HepG2 (cell line): ENCODE data around the gene BCL2L2. TPM values are rescaled to one million over a fixed set of nuclear protein-coding genes. Genes with fewer than 3 reads are reported as not detected.

Experiments used
- ADNP ChIP-seq: sonication (generic); formaldehyde crosslinking; IDR thresholded peaks from 2 replicates; pipeline ENCODE4 v1.4.0; 2020; ENCODE audit warnings: missing genetic modification reagents
- ARNTL ChIP-seq: sonication (generic); formaldehyde crosslinking; IDR thresholded peaks from 2 replicates; pipeline ENCODE4 v1.4.0; 2020; ENCODE audit warnings: mild to moderate bottlenecking, missing genetic modification reagents
- E2F5 ChIP-seq: sonication (generic); formaldehyde crosslinking; conservative IDR thresholded peaks from 2 replicates; pipeline ENCODE4 v1.4.0; 2020; ENCODE audit warnings: missing genetic modification reagents
- FOXK2 ChIP-seq: fragments of 450-650 bp; IDR thresholded peaks from 2 replicates; pipeline ENCODE4 v1.6.1; 2016
- FOXO4 ChIP-seq: sonication (generic); formaldehyde crosslinking; conservative IDR thresholded peaks from 2 replicates; pipeline ENCODE4 v1.8.1; 2023; ENCODE audit warnings: missing genetic modification reagents
- HMGA1 ChIP-seq: sonication (generic); formaldehyde crosslinking; conservative IDR thresholded peaks from 2 replicates; pipeline ENCODE4 v1.4.0; 2020; ENCODE audit warnings: missing genetic modification reagents
- KLF6 ChIP-seq: IDR thresholded peaks from 2 replicates; pipeline ENCODE4 v1.8.0; 2016; ENCODE audit warnings: missing biosample characterization, missing genetic modification reagents
- MBD4 ChIP-seq: IDR thresholded peaks from 2 replicates; pipeline ENCODE4 v1.6.1; 2012; ENCODE audit warnings: low read length, inconsistent platforms, borderline replicate concordance
- MED1 ChIP-seq: sonication (generic); formaldehyde crosslinking; IDR thresholded peaks from 2 replicates; pipeline ENCODE4 v1.4.0; 2020; ENCODE audit warnings: missing genetic modification reagents
- MED8 ChIP-seq: sonication (generic); formaldehyde crosslinking; IDR thresholded peaks from 2 replicates; pipeline ENCODE4 v1.8.1; 2023; ENCODE audit warnings: mild to moderate bottlenecking, missing genetic modification reagents; ENCODE audit not compliant: insufficient replicate concordance
- MLLT10 ChIP-seq: sonication (generic); formaldehyde crosslinking; IDR thresholded peaks from 2 replicates; pipeline ENCODE4 v1.4.0; 2020; ENCODE audit warnings: missing genetic modification reagents
- MTA1 ChIP-seq: sonication (generic); formaldehyde crosslinking; IDR thresholded peaks from 2 replicates; pipeline ENCODE4 v1.4.0; 2020; ENCODE audit warnings: missing genetic modification reagents, mild to moderate bottlenecking, borderline replicate concordance
- NCOA5 ChIP-seq: sonication (generic); formaldehyde crosslinking; IDR thresholded peaks from 2 replicates; pipeline ENCODE4 v1.4.0; 2020; ENCODE audit warnings: missing genetic modification reagents
- NR2F1 ChIP-seq, 2 experiments: fragments of 450-650 bp in 1 of 2; formaldehyde crosslinking in 1 of 2; IDR thresholded peaks; 2 replicates each; pipeline versions ENCODE4 v1.5.0 to v1.6.1; 2016 to 2020; ENCODE audit warnings: mild to moderate bottlenecking in 1 of 2, missing compliant biosample characterization in 1 of 2, missing genetic modification reagents in 1 of 2, moderate library complexity in 1 of 2
- PHF21A ChIP-seq: sonication (generic); formaldehyde crosslinking; IDR thresholded peaks from 2 replicates; pipeline ENCODE4 v1.5.0; 2020; ENCODE audit warnings: mild to moderate bottlenecking, missing genetic modification reagents
- PHF5A ChIP-seq: IDR thresholded peaks from one replicate; pipeline ENCODE4 v1.6.1; 2018; ENCODE audit warnings: low read depth, missing genetic modification reagents; ENCODE audit not compliant: unreplicated experiment
- SMARCE1 ChIP-seq: fragments of 450-650 bp; IDR thresholded peaks from 2 replicates; pipeline ENCODE4 v1.6.1; 2017; ENCODE audit warnings: borderline replicate concordance
- SMYD3 ChIP-seq: sonication (generic); formaldehyde crosslinking; IDR thresholded peaks from 2 replicates; pipeline ENCODE4 v1.8.1; 2023; ENCODE audit warnings: mild to moderate bottlenecking, missing genetic modification reagents
- TP53 ChIP-seq: sonication (generic); formaldehyde crosslinking; conservative IDR thresholded peaks from 2 replicates; pipeline ENCODE4 v1.4.0; 2020; ENCODE audit warnings: missing genetic modification reagents
- U2AF2 ChIP-seq: fragments of 200-400 bp; formaldehyde crosslinking; IDR thresholded peaks from 2 replicates; pipeline ENCODE4 v1.6.1; 2017; ENCODE audit warnings: low read depth, mild to moderate bottlenecking, low read length
- ZBTB7B ChIP-seq: sonication (generic); formaldehyde crosslinking; IDR thresholded peaks from 2 replicates; pipeline ENCODE4 v1.4.0; 2020; ENCODE audit warnings: missing genetic modification reagents
- ZNF12 ChIP-seq: sonication (generic); formaldehyde crosslinking; IDR thresholded peaks from 2 replicates; pipeline ENCODE4 v1.5.0; 2020; ENCODE audit warnings: missing genetic modification reagents
- ZNF124 ChIP-seq: sonication (generic); formaldehyde crosslinking; IDR thresholded peaks from 2 replicates; pipeline ENCODE4 v1.4.0; 2020; ENCODE audit warnings: missing genetic modification reagents
- ZNF354B ChIP-seq: sonication (generic); formaldehyde crosslinking; IDR thresholded peaks from 2 replicates; pipeline ENCODE4 v1.8.0; 2022; ENCODE audit warnings: mild to moderate bottlenecking, missing genetic modification reagents
- ZNF382 ChIP-seq: sonication (generic); formaldehyde crosslinking; IDR thresholded peaks from 2 replicates; pipeline ENCODE4 v1.5.0; 2020; ENCODE audit warnings: missing genetic modification reagents, mild to moderate bottlenecking, borderline replicate concordance
- ZNF691 ChIP-seq: sonication (generic); formaldehyde crosslinking; IDR thresholded peaks from 2 replicates; pipeline ENCODE4 v1.4.0; 2020; ENCODE audit warnings: missing genetic modification reagents, low read depth, mild to moderate bottlenecking, borderline replicate concordance
- ZNF740 ChIP-seq: sonication (generic); formaldehyde crosslinking; IDR thresholded peaks from 2 replicates; pipeline ENCODE4 v1.4.0; 2020; ENCODE audit warnings: missing genetic modification reagents
- ZNF749 ChIP-seq: sonication (generic); formaldehyde crosslinking; IDR thresholded peaks from 2 replicates; pipeline ENCODE4 v1.8.0; 2022; ENCODE audit warnings: mild to moderate bottlenecking, missing genetic modification reagents, moderate library complexity, borderline replicate concordance
- ZNF790 ChIP-seq: sonication (generic); formaldehyde crosslinking; IDR thresholded peaks from 2 replicates; pipeline ENCODE4 v1.8.0; 2022; ENCODE audit warnings: missing genetic modification reagents, mild to moderate bottlenecking, borderline replicate concordance
- polyA plus RNA-seq, 8 experiments: library from polyadenylated mRNA; depleted of rRNA in 3 of 8; stranded (reverse) in 7 of 8; unstranded in 1 of 8; fragments of >200 nt; fragmentation: Illumina TruSeq in 4 of 8; extraction: Trizol in 4 of 8; gene quantifications; 2 replicates each; pipeline versions ENCODE4 v1.2.1 to v1.2.3, GENCODE V29; 2011 to 2016; ENCODE audit warnings: low read depth in 4 of 8, missing spikeins in 1 of 8, mixed read lengths in 1 of 8; ENCODE audit not compliant: insufficient read depth in 1 of 8
- total RNA-seq, 5 experiments: library from RNA; depleted of rRNA; stranded (reverse); fragments of >200 nt; fragmentation: Illumina TruSeq; extraction: Trizol; gene quantifications; 2 replicates each; pipeline ENCODE4 v1.2.3, GENCODE V29; 2016; ENCODE audit warnings: low read depth in 1 of 5

Gene BCL2L2
- total and polyA plus RNA-seq, 2 of the 13 experiments (the other 11 are each of a cell fraction or from before 2014, with no cell fraction given), result 28.1 to 49.8 TPM

DNA sequence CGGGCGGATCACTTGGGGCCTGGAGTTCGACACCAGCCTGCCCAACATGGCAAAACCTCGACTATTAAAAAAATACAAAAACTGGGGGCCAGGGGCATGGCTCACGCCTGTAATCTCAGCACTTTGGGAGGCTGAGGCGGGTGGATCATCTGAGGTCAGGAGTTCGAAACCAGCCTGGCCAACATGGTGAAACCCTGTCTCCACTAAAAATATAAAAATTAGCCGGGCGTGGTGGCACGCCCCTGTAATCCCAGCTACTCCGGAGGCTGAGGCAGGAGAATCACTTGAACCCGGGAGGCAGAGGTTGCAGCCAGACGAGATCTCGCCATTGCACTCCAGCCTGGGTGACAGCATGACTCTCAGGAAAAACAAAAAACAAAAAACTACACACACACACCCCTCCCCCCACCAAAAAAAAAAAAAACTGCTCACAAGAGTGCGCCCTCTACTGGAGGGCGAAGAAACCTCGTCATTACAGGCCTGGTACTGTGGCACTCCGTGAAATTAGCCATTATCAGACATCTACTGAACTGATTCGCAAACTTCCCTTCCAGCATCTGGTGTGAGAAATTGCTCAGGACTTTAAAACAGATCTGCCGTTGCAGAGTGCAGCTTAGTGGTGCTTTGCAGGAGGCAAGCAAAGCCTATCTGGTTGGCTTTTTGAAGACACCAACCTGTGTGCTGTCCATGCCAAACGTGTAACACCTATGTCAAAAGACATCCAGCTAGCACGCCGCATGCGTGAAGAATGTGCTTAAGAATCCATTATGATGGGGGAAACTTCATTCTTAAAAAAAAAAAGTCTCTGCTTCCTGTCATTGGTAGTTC, 11.7 kb upstream of the BCL2L2 start (continued):
- TF ChIP-seq PHF21A (CRISPR knock-in tag), result no peak
- TF ChIP-seq U2AF2, result 0 out of 2 replicates have a peak, but pooled peaks have one; percentile 52
- peak; percentile 45 for TF ChIP-seq MED8 (CRISPR knock-in tag)
- TF ChIP-seq FOXK2, result peak; percentile 43; the same call in 1 of the 2 replicates
- no peak for TF ChIP-seq ZNF790 (CRISPR knock-in tag)
- TF ChIP-seq NR2F1 (CRISPR knock-in tag; IDR thresholded peaks at IDR 0.05), result no peak
- TF ChIP-seq ZNF691 (CRISPR knock-in tag), result 0 out of 2 replicates have a peak, but pooled peaks have one; percentile 8
- no peak for TF ChIP-seq ZNF12 (CRISPR knock-in tag)
- TF ChIP-seq PHF5A (CRISPR knock-in tag), result no peak
- TF ChIP-seq MBD4, result no peak
- TF ChIP-seq MLLT10, result no peak
- TF ChIP-seq ZNF124 (CRISPR knock-in tag), result no peak
- no peak for TF ChIP-seq HMGA1 (CRISPR knock-in tag)
- no peak for TF ChIP-seq ARNTL (CRISPR knock-in tag)
- no peak for TF ChIP-seq SMARCE1
- TF ChIP-seq TP53 (CRISPR knock-in tag), result 0 out of 2 replicates have a peak, but pooled peaks have one; percentile 31
- TF ChIP-seq KLF6 (CRISPR knock-in tag), result no peak; the same call in 1 of the 2 replicates
- TF ChIP-seq ZNF749 (CRISPR knock-in tag), result no peak
- TF ChIP-seq ZNF740, result peak; percentile 74; the same call in 1 of the 2 replicates
- no peak for TF ChIP-seq ZNF382 (CRISPR knock-in tag)
- TF ChIP-seq ZNF354B (CRISPR knock-in tag), result peak; percentile 61; the same call in 1 of the 2 replicates
- no peak for TF ChIP-seq E2F5
- TF ChIP-seq ZBTB7B (CRISPR knock-in tag), result no peak
- TF ChIP-seq MTA1 (CRISPR knock-in tag), result no peak
- TF ChIP-seq NCOA5 (CRISPR knock-in tag), result peak; percentile 74; the same call in 1 of the 2 replicates
- TF ChIP-seq ADNP (CRISPR knock-in tag), result 0 out of 2 replicates have a peak, but pooled peaks have one; percentile 35
- TF ChIP-seq MED1 (CRISPR knock-in tag), result peak; percentile 32
- no peak for TF ChIP-seq SMYD3
- no peak for TF ChIP-seq FOXO4 (CRISPR knock-in tag)
